Measurements from ENCODE around the gene VAPB.

GRCh38 chr20:58382096-58382495 lies 6.9 kb upstream of the VAPB start:
- TF ChIP-seq, protein P1, sequence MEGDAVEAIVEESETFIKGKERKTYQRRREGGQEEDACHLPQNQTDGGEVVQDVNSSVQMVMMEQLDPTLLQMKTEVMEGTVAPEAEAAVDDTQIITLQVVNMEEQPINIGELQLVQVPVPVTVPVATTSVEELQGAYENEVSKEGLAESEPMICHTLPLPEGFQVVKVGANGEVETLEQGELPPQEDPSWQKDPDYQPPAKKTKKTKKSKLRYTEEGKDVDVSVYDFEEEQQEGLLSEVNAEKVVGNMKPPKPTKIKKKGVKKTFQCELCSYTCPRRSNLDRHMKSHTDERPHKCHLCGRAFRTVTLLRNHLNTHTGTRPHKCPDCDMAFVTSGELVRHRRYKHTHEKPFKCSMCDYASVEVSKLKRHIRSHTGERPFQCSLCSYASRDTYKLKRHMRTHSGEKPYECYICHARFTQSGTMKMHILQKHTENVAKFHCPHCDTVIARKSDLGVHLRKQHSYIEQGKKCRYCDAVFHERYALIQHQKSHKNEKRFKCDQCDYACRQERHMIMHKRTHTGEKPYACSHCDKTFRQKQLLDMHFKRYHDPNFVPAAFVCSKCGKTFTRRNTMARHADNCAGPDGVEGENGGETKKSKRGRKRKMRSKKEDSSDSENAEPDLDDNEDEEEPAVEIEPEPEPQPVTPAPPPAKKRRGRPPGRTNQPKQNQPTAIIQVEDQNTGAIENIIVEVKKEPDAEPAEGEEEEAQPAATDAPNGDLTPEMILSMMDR (IDR thresholded peaks at IDR 0.05) = no peak
- no peak for TF ChIP-seq POLR2A (IDR thresholded peaks at IDR 0.05)

Measured in Peyer's patch (tissue), 4 donors.